Neural progenitor cell (in vitro differentiated cells): ENCODE results near the gene CIAO3.

ENCODE experiments used
- EZH2 ChIP-seq: fragments of 200-600 bp; sonication (generic); IDR thresholded peaks from 2 replicates; pipeline ENCODE4 v1.6.1; 2017; ENCODE audit warnings: antibody characterized with exemption, mild to moderate bottlenecking, moderate library complexity
- EZH2phosphoT487 ChIP-seq: fragments of 200-600 bp; sonication (generic); IDR thresholded peaks from 2 replicates; pipeline ENCODE4 v1.6.1; 2017; ENCODE audit warnings: antibody characterized with exemption
- TF ChIP-seq, protein P1 (sequence below): fragments of 200-600 bp; sonication (generic); IDR thresholded peaks from 2 replicates; pipeline ENCODE4 v1.5.1; 2017; ENCODE audit warnings: antibody characterized with exemption, mild to moderate bottlenecking

DNA sequence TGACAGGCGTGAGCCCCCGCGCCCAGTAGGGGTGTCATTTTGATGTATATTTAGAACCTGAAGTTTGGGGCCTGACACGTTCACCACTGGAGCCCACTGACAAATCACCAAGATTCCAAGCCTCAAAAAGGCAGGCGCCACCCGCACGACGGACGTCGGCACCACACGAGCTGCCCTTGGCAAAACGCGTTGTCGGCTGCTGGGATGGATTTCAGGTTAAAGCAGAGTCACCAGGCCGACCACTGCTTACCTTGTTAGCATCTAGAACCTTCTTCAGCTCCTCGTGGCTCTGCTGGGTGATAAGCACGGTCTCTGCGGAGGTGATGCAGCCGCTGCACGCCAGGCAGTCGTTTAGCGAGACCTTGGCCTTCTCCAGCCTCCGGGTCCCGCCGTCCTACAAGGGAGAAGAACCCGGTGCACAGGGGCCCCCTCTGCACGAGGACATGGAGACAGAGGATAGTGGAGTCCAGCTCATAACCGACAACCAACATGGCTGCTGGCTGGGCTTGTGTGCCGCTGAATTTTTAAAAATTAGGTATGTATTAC is 3.8 kb downstream of the CIAO3 start:
- TF ChIP-seq, protein P1, sequence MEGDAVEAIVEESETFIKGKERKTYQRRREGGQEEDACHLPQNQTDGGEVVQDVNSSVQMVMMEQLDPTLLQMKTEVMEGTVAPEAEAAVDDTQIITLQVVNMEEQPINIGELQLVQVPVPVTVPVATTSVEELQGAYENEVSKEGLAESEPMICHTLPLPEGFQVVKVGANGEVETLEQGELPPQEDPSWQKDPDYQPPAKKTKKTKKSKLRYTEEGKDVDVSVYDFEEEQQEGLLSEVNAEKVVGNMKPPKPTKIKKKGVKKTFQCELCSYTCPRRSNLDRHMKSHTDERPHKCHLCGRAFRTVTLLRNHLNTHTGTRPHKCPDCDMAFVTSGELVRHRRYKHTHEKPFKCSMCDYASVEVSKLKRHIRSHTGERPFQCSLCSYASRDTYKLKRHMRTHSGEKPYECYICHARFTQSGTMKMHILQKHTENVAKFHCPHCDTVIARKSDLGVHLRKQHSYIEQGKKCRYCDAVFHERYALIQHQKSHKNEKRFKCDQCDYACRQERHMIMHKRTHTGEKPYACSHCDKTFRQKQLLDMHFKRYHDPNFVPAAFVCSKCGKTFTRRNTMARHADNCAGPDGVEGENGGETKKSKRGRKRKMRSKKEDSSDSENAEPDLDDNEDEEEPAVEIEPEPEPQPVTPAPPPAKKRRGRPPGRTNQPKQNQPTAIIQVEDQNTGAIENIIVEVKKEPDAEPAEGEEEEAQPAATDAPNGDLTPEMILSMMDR = no peak
- TF ChIP-seq EZH2 (no peak), EZH2phosphoT487 (no peak)
